GM18520 (cell line): ENCODE data around the gene EBPL.
"Not testable (repeated sequence)": the region's sequence is repeated elsewhere in the genome, so short reads cannot be mapped to it uniquely, and the experiment has no call there.

Source experiments
- ATAC-seq: cut with Tn5 transposase; IDR thresholded peaks from one replicate; pipeline ENCODE4 v1.9.1; 2021; ENCODE audit not compliant: unreplicated experiment

EBPL gene

GRCh38 chr13:49636705-49637104, 54.6 kb downstream of the EBPL start:
- ATAC-seq: no peak

GRCh38 chr13:49635599-49636433, 55.5 kb downstream of the EBPL start:
- ATAC-seq: no peak

- ATAC-seq: no peak
Measured at GRCh38 chr13:49633710-49634109, 57.6 kb downstream of the EBPL start.

GRCh38 chr13:49632156-49632555, 59.1 kb downstream of the EBPL start:
- ATAC-seq: no peak

GRCh38 chr13:49630580-49630979, 60.7 kb downstream of the EBPL start:
- ATAC-seq: no peak

GRCh38 chr13:49629947-49630346, 61.3 kb downstream of the EBPL start:
- no peak for ATAC-seq

- no peak for ATAC-seq
Measured at GRCh38 chr13:49629196-49629938, 61.9 kb downstream of the EBPL start.

- peak; percentile 68 for ATAC-seq
Measured at GRCh38 chr13:49627831-49628652, 63.2 kb downstream of the EBPL start, which contains the start of gene ARL11. Gene ARL11, plus strand, starts transcription at chr13:49628507. Its CDS starts 1,941 bp downstream, at chr13:49630448.

- no peak for ATAC-seq
Measured at GRCh38 chr13:49625392-49626079, 65.8 kb downstream of the EBPL start.

GRCh38 chr13:49624229-49624628, 67.1 kb downstream of the EBPL start:
- ATAC-seq: no peak

- ATAC-seq: no peak
Measured at GRCh38 chr13:49622174-49622946, 68.9 kb downstream of the EBPL start.

- no peak for ATAC-seq
Measured at GRCh38 chr13:49620170-49620621, 71.1 kb downstream of the EBPL start.

GRCh38 chr13:49616676-49617065, 74.6 kb downstream of the EBPL start:
- no peak for ATAC-seq

- ATAC-seq: no peak
Measured at GRCh38 chr13:49615836-49616675, 75.2 kb downstream of the EBPL start.

- not testable (repeated sequence) for ATAC-seq
Measured at GRCh38 chr13:49612042-49612441, 79.2 kb downstream of the EBPL start.
